IMR-90 (cell line): ENCODE data around the gene GNRH2.

Source experiments
- CEBPB ChIP-seq: IDR thresholded peaks from 2 replicates; pipeline ENCODE4 v1.6.1; 2012; ENCODE audit warnings: low read depth, low read length, improper control_type of control experiment
- CHD1 ChIP-seq: IDR thresholded peaks from 2 replicates; pipeline ENCODE4 v1.6.1; 2012; ENCODE audit warnings: low read depth, low read length, improper control_type of control experiment
- CTCF ChIP-seq: conservative IDR thresholded peaks from 2 replicates; pipeline ENCODE4 v1.5.1; 2012; ENCODE audit warnings: mild to moderate bottlenecking, low read depth, low read length, improper control_type of control experiment
- ELK1 ChIP-seq: fragments of 150-350 bp; IDR thresholded peaks from 2 replicates; pipeline ENCODE4 v1.6.1; 2016; ENCODE audit warnings: low read depth, mild to moderate bottlenecking, low read length, moderate library complexity, borderline replicate concordance
- FOS ChIP-seq: fragments of 150-350 bp; IDR thresholded peaks from 2 replicates; pipeline ENCODE4 v1.6.1; 2016; ENCODE audit warnings: low read depth, low read length
- MAFK ChIP-seq: IDR thresholded peaks from 2 replicates; pipeline ENCODE4 v1.6.1; 2012; ENCODE audit warnings: low read depth, low read length, improper control_type of control experiment
- MAZ ChIP-seq: IDR thresholded peaks from 2 replicates; pipeline ENCODE4 v1.6.1; 2012; ENCODE audit warnings: low read depth, mild to moderate bottlenecking, low read length, improper control_type of control experiment, moderate library complexity, borderline replicate concordance
- MXI1 ChIP-seq: IDR thresholded peaks from 2 replicates; pipeline ENCODE4 v1.6.1; 2012; ENCODE audit warnings: low read depth, mild to moderate bottlenecking, low read length, moderate library complexity, borderline replicate concordance
- NFE2L2 ChIP-seq: fragments of 150-350 bp; IDR thresholded peaks from 2 replicates; pipeline ENCODE4 v1.6.1; 2016; ENCODE audit warnings: low read depth, mild to moderate bottlenecking, low read length
- POLR2A ChIP-seq: IDR thresholded peaks from 2 replicates; pipeline ENCODE4 v1.6.1; 2012; ENCODE audit warnings: mild to moderate bottlenecking, low read depth, low read length
- RAD21 ChIP-seq: IDR thresholded peaks from 2 replicates; pipeline ENCODE4 v1.6.1; 2012; ENCODE audit warnings: low read length, improper control_type of control experiment
- RCOR1 ChIP-seq: IDR thresholded peaks from 2 replicates; pipeline ENCODE4 v1.6.1; 2012; ENCODE audit warnings: mild to moderate bottlenecking, low read length, improper control_type of control experiment; ENCODE audit not compliant: insufficient replicate concordance
- RFX5 ChIP-seq: IDR thresholded peaks from 2 replicates; pipeline ENCODE4 v1.8.0; 2012; ENCODE audit warnings: low read depth, mild to moderate bottlenecking, low read length, moderate library complexity
- SMC3 ChIP-seq: fragments of 150-350 bp; IDR thresholded peaks from 2 replicates; pipeline ENCODE4 v1.6.1; 2016; ENCODE audit warnings: low read depth, mild to moderate bottlenecking, antibody characterized with exemption, low read length, moderate library complexity

- no peak for TF ChIP-seq CTCF
- TF ChIP-seq POLR2A: no peak
- no peak for TF ChIP-seq MAZ
- no peak for TF ChIP-seq MXI1
- no peak for TF ChIP-seq RCOR1
- TF ChIP-seq SMC3: no peak
- TF ChIP-seq RAD21: no peak
- TF ChIP-seq NFE2L2: no peak
- no peak for TF ChIP-seq FOS
- TF ChIP-seq CHD1: no peak
- TF ChIP-seq RFX5: no peak
- TF ChIP-seq MAFK: no peak
- TF ChIP-seq CEBPB: no peak
- no peak for TF ChIP-seq ELK1
Measured at GRCh38 chr20:3014662-3015061, 28.8 kb upstream of the GNRH2 start.
